Hematopoietic multipotent progenitor cell treated with erythropoietin and hydrocortisone succinate and interleukin-3 and kit ligand, for 17 days (in vitro differentiated cells): Measurements from ENCODE around the gene DTNB.

Source experiments
- DNase-seq: peaks from one replicate; pipeline ENCODE4 v3.0.0-alpha.2; 2015; ENCODE audit warnings: low spot score

The DTNB gene

DNA sequence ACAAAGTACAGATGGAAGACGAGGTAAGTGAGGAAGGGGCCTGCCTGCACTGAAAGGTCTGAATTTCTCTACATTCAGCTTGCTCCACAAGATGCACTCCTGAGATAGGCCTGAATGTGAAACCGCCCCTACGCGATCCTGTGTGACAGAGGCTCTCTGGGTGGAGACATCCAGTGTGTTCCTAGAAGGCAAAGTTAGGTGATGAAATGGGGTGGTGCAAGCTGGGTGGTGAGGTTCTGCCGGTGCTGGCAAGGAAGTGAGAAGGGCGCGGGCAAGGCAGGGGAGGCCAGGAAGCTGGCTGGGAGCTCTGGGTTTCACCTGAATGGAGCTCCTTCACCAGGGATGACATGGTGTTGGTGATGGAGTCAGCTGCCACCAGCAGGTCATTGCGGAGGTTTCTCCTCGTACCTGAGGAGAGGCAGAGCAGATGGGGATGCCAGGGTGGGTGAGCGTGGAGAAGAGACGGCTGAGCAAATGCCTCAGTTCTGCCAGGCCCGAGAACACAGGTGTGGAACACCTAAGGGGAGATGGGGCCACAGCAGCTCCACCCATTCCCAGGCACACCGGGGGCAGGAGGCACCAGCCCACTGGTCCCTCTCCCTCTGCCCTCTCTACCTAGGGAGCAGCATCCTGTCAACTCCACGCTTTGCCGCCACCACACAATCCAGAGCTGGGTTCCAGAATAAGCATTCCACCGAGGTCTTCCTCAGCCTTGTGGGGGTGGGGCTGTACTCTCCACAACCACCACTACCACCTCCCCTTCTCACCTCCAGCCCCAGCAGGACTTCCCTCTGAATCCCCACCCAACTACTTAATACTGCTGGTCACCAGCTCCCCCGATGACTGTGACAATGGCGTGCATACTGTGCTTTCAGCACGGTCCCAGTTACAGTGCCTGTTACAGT lies 286.2 kb downstream of the DTNB start:
- DNase-seq: no peak

DNA sequence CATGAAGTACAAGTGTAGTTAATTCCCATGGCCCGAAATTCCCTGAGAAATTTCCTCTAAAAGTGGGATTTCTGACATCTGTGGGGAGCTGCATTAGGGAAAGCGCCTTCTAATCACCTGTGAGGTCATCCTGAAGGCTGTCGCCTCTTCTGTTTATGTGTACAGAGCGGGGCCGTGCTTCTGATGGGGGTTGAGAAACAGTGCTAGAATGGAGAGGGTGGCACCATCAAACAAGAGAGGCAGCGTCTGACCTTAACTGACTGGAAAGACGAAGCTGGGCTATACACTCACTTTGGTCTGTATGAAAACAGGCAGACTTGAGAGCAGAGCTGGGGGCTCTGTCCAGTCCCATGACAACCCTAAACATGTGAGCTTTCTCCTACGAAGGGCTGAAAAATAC lies 287.5 kb downstream of the DTNB start:
- DNase-seq: no peak

DNA sequence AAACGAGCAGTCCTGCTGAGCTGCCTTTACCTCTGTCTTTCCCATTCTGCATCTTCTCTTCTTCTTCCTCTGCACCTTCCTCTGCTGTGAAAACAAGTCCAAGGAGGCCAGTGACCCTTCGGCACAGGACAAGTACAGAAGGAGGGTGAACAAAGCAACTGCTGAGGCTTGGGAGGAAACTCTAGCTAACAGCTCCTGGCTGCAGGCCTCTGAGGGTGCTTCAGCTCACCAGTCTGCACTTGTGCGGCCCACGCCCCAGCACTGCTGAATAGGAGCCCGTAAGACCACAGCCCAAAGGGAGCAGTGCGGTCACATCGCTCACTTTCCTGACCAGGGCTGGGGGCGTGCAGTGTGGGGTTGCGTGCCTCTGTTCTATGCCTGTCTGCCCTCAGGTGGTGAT lies 289.6 kb downstream of the DTNB start:
- DNase-seq: no peak

DNA sequence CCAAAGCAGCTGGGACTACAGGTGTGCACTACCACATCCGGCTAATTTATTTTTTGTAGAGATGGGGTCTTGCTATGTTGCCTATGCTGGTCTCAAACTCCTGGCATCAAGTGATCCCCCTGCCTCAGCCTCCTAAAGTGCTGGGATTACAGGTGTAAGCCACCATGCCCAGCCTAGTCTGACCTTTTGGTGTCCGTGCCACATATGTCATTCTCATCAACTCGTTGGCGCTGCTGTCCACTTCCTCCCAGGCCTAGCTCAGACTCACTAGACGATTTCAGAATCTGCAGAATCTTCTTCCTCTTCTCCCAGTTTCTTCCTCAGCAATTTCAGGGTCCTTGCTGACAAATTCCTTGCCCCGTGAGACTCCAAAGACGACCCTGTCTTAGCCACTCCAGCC lies 291.9 kb downstream of the DTNB start:
- no peak for DNase-seq

DNA sequence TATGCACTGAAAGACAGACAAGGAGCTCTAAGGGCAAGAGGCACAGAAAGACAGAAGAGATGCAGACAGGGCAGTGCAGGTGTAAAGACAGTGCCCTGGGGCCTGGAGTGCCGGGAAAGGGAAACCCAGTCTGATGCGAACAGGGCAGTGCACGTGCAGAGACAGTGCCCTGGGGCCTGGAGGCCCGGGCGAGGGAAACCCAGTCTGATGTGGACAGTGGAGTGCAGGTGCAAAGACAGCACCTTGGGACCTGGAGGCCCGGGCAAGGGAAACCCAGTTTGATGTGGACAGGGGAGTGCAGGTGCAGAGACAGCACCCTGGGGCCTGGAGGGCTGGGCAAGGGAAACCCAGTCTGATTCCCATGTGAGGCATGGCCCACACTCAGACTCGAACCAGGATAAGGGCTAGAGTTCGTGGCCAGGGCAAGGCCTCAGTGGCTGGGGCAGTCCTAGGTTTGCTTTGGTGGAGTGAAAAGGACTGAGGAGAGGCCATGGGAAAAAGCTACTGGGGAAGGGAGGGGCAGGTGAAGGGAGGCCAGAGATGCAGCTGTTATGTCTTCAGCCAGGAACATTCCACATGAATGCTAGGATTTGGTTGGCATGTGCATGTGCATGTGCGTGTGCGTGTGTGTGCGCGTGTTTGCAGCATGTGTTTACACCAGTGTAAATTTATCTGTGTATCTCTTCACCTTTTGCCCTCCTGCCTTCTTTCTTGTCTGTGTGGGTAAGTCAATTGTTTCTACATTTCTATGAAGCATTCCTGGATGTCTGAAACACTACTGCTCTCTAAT lies 292.6 kb downstream of the DTNB start:
- DNase-seq: no peak

DNA sequence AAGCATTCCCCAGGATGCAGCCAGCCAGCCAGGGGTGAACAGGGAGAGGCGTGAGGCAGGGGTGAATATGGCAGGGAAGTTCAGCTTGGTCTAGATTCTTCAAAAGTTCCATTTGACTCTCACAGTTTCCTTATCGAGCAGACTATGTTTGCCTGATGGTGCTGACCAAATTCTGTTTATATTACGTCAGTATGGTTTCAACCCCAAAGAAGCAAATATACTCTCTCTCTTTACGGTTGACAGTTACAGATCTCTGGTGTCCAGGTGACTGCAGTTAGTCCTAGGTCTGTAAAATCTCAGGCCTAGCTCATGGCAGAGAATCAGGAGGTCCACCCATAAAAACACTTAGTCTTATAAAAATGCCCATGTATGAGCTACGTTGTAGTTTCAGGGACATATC lies 293.4 kb downstream of the DTNB start:
- no peak for DNase-seq

DNA sequence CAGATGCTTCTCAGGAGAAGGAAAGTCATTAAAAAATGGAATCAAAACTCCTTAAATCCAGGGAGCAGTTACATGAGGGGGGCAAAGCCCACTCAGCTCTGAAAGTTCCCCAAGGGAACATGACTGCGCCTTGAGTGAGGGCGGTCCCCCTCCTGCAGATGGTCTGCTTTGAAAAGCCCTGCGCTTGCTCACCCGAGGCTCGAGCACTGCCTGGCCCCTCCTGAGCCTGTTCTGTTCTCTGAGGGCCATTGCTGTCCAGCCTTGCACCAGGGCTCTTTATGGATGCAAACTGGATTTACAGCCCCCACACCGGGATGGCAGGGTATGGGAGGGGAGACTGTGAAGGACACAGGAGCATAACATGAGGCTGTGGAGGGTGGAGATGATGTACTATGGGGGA lies 293.8 kb downstream of the DTNB start:
- DNase-seq: no peak

DNA sequence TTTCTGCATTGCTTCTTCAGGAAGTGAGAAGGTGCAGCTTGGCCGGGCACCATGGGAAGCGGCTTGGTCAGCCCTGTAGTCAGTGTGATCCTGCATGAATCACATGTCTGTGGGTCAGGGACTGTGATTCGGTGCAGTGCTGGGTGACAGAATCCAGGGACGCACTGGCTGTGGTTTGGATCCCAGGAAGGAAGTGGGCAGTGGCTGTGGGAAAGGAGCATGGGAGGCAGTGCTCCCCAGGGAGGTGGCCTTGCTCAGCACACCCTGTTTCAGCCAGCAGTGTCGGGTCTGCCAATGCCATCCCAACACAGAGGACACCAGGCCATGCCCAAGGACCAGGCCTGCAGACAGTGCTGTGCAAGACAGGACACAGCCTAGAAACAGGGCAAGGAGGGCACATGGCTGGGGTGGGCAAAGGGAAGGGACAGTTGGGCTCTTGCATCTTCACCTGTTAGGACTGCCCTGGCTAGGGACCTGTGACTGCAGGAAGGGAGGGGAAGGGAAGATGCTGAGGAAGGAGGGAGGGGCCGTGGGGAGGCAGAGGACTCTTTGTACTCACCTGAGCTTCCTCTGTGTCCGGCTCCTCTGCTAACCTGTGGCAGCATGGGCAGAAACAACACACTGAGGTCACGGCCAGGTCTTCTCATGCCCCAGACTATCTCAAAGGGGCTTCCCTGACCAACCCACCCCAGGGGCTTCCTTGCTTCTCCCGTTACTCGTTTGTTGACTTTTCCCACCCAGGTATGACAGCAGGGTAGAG lies 294.5 kb downstream of the DTNB start:
- no peak for DNase-seq

DNA sequence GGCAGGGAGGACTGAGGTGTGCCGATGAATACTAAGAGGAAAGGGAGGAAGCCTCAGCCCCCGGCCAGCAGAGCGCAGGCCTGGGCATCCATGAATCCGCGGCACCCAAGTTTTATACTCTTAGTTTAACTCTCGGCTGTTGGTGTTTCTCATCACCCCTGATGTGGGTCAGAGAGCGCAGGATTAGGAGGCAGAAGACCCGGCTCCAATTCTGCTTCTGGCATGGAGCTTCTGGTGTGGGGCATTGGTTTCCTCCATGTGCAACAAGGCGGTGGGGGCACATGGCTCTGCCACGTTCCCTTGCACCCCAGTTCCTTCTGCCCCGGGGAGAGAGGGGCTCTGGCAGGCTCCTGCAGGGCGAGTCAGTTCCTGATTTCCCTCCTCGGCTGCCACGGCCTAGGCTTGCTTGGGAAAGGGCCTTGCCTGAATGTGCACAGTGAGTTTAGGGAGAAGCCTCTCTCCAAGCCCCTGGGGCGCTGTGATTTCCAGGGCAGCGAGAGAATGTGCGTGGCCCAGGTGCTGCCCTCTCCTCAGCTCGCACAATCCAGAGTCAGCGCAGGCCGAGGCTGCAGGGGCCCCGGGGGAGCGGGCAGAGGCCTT lies 295.5 kb downstream of the DTNB start:
- no peak for DNase-seq

DNA sequence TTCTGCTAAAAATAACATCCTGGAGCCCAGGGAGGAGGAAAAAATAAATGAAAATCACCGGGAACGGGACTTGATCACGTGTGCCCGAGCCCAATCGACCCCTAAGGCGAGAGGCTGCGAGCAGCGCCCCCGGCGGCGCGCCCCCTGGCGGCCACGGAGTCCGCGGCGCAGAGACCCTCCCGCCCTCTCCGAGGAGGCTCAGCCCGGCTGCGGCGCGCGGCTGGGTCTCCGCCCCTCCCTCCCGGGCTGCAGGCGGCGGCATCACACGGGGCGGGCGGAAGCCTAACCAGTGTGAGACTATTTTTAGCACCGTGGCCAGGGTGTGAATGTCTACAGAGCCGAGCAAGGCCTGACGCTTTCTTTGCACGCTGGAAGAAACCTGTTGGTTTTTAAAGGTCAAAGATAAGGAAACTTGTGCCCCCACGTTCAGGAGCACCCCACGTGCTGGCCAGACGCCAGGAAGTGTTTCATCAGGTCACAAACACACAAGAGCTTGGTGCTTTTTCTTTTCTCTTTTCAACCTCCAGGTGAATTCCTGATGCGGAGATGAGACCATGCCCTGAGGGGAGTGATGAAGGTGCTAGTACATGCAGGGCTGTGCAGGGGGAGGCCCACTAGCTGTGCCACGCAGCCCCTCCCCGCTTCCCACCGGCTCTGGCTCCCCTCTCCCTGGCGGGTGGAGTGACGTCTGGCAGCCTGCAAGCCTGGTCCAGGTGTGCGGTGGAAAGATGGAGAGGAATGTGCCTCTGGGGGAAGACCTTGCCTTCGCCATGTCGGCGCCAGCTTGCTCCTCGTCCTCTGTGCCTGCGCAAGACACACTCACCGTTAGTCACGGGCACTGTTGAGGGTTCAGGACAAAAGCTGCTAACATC lies 296.4 kb downstream of the DTNB start:
- DNase-seq: peak; percentile 48

DNA sequence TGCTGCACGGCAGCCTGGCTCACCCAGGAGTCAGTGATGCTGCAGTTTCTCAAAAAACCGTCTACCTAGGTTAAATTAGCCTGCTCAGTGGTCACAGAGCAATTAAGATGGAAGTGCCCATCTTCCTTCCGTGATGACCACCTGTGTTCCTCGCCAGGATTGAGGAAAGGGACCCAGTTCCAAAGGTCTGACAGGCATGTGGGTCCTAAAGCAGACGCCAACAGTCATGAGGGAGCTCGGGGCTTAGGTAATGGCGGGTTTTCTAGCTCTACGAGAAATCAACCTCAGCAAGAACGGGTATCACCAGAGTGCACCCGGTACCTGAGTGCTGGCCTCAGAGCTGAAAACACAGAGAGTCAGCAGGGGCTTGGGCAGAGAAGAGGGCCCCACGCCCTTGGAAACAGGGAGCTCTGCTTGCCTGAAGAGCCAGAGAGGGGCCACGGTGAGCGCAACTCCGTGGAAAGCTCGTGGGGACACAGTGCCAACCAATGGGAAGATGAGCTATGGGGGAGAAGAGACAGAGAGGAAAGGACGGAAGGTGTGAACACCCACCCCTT lies 297.3 kb downstream of the DTNB start:
- no peak for DNase-seq

DNA sequence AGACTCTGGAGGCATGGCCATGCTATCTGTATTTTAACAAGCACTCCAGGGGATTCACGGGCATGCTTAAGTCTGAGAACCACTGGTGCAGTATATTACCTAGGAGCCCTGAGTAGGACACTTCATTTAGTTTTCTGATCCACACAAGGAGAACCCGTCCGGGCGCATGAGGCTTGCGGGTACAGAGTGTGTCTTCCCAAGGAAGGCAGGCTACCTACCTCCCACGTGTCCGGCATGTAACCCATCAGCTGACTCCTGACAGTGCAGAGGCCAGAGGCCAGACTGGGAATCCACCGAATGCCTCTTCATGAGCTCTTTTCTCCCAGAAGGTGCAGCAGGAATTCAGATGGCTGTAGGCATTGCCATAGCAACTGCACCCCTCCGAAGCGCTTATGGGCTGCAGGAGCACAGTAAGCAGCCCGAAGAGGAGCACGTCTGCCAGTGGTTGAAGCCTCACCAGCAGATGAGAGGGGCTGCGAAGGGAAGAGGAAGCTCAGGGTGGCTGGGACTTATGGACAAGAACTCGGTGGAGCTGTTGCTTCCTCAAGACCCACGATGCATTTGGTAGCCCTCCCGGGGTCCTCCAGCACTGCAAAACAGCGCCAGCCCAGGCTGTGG lies 297.9 kb downstream of the DTNB start:
- no peak for DNase-seq

DNA sequence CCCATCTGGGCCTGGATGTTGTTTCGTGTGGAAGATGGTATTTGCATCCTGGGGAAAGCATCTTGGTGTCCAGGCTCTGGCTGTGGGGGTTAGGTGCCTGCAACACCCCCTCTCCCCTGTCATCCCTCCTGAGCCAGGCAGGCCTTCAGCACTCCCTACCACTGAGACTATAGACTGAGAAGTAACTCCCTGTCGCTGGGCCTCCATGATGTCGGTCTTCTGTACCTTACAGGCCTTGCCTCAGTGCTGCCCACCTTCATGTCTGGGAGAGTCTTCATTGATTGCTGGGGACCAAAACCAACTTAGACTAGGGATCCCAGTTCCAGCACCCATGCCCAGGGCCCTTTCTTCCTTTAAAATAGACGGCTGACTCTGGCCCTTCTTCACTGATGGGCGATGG lies 298.6 kb downstream of the DTNB start:
- no peak for DNase-seq

DNA sequence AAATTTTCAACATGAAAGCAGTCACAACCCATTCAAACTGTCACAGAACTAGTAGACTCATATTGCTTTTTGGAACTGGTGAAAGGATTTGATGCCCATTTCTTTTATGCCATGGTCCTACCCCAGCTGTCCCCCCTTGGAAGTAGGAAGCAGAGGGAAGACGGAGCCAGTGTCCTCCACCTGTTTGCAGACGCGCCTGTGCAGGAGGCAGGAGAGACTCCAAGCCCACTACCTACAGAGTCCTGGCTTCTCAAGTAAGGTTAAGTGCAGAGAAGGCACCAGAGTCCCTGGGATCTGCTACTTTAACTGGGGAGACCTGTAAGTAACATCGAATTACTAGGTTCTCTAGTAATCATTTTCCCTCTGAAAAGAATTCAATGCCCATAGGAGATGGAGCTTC lies 299.0 kb downstream of the DTNB start:
- no peak for DNase-seq

DNA sequence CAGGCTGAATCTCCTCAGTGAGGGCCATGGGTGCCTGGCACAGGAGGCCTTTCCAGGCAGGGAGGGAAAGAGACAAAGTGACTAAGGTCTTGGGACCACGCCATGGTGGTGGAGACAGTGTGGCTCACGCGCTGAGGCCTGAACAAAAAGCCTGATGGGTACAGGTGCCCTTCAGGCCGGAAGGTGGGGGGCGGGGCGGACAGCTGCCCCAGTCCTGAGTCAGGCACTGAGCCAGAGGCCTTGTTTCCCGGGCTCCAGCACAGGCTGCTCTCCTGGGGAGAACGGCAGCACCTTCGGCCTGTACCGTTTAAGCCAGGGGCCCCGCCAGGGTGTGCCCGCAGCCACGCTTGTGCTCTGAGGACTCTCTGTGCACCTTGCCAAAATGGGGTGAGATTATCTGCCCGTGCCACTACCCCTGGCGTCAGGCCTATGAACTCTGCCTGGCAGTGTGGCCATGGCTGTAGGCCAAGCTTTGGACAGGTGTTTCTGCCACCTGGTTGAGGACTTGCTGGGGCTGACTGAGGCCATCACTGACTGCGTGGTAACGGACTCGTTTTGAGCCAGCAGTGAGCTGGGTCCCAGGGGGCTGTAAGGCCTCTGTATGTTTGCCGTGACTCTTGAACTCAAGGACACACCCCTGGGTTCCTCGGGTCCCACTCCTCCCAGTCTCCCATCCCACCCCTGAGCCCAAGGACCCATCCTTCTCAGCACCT lies 300.0 kb downstream of the DTNB start:
- no peak for DNase-seq

DNA sequence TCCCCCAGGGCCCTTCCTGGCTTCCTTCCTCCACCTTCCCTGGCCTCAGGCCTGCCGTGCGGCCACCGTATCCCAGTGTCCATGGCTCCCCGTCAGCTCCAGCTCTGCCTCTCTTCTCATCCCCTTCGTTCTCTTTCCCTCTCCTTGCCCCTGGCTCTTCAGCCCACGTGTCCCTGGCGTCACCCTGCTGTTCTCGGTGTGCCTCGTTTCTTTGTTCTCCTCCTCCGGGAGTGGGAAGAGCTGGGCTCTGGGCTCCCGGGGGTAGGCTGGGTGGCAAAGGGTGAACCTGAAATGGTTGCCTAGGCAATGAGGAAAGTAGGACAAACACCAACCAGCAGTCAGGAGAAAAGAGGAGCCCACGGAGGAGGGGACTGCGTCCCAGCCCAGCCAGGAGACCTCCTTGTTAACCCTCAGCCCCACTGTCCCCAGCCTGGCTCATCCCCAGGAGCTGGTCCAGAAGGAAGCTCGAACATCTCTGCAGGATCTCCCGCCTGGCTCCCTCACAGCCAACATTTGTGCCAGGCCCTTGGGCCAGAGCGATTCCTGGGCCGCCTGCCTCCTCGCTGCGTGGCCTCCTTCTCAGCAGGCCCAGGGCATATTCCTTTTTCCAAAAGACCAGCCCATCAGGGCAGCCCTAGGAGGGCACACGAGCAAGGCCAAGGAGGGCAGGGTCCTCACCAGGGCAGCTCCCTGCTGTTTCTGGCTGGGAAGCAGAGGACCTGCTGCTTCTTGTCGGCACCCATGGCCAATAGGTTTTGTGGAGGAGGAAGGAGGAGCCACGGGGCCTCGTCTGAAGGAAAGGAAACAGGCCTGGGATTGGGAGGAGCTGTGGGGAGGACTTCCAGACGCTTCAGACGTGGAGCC lies 300.7 kb downstream of the DTNB start:
- DNase-seq: no peak

DNA sequence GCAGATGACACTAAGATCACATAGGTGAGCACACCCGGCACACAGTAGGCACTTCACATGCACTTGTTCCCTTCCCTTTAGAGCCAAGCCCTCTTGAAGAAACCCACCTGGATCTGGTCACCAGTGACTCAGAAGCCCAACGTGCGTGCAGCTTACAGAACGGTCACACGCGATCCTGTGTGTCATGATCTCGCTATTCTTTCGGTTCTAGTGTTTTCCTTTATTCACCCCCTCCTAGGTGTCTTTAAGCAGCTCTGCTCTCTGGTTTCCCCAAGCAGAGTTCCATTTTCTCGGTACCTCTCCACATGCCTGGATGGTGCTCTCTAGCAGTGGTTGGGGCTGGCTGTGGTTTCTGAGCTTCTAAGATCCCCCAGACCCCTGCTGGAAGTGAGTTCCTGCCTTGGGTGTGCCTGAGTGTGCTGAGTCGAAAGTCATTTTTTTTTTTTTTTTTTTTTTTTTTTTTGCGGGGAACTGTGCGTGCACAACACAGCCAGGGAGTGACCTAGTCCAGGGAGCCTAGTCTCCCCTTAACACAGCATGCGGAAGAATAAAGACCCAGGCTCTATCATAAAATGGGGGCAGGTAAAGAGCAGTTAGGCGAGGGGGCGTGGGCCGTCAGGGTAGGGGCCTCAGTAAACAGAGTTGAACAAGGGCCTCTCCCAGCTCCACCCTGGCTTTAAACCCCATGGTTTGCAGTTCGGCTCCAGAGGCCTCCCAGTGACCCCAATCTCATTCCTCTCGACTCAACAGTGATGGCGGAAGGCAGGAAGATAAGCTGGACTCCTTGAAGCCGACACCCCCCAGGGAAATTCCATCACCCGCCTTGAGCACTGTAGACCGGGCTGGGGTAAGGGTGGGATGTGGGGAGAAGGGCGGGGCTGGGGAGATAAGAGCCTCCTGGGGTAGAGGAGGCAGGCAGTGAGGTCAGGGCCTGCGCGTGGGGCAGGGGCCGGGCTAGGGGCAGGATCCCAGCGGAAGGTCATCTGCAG lies 301.8 kb downstream of the DTNB start:
- DNase-seq: no peak

DNA sequence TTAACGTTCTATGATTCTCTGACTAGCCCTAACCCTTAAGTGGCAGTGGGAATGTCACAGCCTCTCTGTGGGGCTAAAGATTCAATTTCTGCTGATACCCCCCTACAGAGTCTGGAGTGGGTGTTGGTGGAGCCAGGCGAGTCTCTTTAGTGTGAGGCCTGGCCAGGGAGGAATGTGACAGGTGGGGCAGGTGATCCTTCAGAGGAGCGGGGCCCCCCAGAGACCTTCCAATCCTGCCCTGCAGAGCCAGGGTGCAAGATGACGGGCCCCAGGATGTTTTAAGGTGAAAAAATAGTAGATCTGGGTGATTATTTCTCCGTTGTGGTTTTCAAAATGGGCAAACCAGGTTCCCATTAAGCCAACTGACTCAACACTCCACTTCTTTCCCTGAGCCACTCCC lies 303.5 kb downstream of the DTNB start:
- DNase-seq: no peak
